PFSK-1 (cell line): ENCODE measurements around the gene MKNK2.

ENCODE experiments used
- POLR2AphosphoS5 ChIP-seq: IDR thresholded peaks from 2 replicates; pipeline ENCODE4 v1.6.1; 2012; ENCODE audit warnings: low read depth, mild to moderate bottlenecking, control low read depth, low read length, moderate library complexity
- TAF1 ChIP-seq: IDR thresholded peaks from 2 replicates; pipeline ENCODE4 v1.6.1; 2012; ENCODE audit warnings: low read length, control low read depth, borderline replicate concordance; ENCODE audit not compliant: insufficient read depth

DNA sequence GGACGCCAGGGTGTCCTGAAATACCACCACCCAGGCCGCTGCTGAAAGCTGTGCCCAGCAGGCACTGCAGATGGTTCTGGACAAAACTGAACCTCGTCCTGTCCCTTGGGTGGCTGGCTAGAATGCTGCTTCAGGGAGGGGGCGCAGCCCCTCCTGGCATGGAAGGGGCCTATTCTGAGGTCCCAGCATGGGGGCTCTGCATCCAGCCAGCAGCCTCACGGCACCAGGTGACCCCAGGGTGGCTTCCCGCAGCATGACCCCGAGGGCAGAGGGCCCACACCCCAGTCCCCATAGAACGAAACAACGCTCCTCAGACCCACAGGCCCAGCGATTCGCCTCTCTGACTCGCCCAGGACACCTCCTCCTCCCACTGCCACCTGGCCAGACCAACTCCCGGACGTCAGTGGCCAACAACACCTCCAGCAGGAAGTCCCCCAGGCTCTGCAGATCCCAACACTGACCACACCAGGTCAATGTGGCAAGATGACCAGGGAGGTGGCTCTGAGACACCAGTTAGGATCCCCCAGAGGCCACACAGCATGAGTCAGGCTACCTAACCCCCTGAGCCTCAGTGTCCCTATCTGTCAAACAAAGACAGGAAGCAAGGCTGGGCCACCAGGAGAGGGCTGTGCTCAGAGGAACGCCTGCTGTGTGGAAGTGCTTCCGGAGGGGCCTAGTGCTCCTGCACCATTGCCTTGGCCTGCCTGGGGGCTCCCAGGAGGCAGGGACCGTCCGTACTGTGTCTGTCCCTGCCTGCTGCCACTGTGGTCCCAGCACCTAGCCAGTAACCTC lies 6.1 kb downstream of the MKNK2 start:
- TF ChIP-seq POLR2AphosphoS5 (no peak), TAF1 (no peak)
